ENCODE data around the gene GALNT3. TPM values are rescaled to one million over a fixed set of nuclear protein-coding genes. Genes with fewer than 3 reads are reported as not detected.
A peak's percentile ranks its signal among the peaks of the same experiment; 100 is the strongest.

GALNT3 gene
- total RNA-seq, 1 donor from 2014 or later: 27.8 TPM

DNA sequence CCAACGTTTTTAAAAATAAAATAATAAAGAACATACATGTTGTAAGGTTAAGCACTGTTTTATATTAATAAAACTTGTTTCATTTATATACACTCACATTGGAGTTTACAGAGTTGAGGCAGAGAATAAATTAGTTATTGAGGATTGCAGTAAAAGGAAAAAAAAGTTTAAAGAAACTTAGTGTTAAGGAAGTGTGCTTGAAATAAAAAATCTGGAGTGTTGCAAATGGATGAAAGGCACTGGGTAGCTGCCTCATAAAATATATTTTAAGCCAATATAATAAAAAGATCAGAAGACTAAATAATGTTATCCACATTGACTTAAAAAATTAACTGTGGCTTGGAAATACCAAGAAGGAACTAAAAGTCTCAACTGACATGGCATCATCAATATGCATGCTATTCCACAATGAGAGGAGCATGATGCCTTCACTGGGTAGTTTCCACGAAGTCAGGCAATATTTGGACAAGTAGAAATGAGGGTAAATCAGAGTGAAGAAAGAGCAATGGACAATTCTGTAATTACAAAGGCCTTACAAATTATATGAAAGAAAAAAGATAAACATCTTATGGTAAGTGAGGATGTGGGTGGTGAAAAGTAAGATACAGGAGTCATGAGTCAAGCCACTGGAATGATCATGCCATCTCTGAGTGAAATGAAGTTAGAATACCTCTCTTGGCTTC, 2.5 kb downstream of the GALNT3 start:
- no peaks in the 10 kb centered on the region for H3K36me3 ChIP-seq
- ATAC-seq (no peak), DNase-seq (no peak)
- no peak overlapping the region for H3K4me3 ChIP-seq
- TF ChIP-seq, protein P1, sequence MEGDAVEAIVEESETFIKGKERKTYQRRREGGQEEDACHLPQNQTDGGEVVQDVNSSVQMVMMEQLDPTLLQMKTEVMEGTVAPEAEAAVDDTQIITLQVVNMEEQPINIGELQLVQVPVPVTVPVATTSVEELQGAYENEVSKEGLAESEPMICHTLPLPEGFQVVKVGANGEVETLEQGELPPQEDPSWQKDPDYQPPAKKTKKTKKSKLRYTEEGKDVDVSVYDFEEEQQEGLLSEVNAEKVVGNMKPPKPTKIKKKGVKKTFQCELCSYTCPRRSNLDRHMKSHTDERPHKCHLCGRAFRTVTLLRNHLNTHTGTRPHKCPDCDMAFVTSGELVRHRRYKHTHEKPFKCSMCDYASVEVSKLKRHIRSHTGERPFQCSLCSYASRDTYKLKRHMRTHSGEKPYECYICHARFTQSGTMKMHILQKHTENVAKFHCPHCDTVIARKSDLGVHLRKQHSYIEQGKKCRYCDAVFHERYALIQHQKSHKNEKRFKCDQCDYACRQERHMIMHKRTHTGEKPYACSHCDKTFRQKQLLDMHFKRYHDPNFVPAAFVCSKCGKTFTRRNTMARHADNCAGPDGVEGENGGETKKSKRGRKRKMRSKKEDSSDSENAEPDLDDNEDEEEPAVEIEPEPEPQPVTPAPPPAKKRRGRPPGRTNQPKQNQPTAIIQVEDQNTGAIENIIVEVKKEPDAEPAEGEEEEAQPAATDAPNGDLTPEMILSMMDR (IDR thresholded peaks at IDR 0.05): no peak
- H3K9me3 ChIP-seq: no peaks in the 10 kb centered on the region
- peaks cover 22% of the 10 kb centered on the region for H3K4me1 ChIP-seq
- intact Hi-C loops (cut with DNase I): no loop called here
- H3K27me3 ChIP-seq (ENCODE audit: low read depth): no peaks in the 10 kb centered on the region
- no peak overlapping the region for H3K27ac ChIP-seq

DNA sequence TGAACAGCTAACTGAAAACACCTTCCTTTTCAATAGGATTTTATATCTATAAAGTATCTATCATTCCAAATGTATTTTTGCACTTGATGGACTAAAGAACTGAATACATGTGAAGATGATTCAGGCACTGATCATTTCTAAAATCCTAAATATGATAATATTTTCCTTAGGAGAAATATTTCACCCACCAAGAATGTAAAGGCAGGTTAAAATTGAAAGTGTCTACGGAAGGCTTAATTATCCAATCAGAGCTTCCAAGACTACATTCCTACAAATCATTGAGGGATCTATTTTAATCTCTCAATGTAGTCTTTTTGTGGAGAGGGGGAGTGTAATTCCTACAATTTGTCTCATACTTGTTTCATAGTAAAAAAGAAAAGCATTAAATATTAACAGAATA, 3.6 kb downstream of the GALNT3 start:
- Histone ChIP-seq H3K36me3 (no peaks in the 10 kb centered on the region), H3K4me3 (no peak overlapping the region), H3K4me1 (peaks cover 22% of the 10 kb centered on the region), H3K9me3 (no peaks in the 10 kb centered on the region), H3K27me3 (ENCODE audit: low read depth) (no peaks in the 10 kb centered on the region), H3K27ac (no peak overlapping the region)
- no peak for DNase-seq
- no peak for ATAC-seq
- TF ChIP-seq, protein P1 (IDR thresholded peaks at IDR 0.05): no peak
- intact Hi-C loops (cut with DNase I): no loop called here

DNA sequence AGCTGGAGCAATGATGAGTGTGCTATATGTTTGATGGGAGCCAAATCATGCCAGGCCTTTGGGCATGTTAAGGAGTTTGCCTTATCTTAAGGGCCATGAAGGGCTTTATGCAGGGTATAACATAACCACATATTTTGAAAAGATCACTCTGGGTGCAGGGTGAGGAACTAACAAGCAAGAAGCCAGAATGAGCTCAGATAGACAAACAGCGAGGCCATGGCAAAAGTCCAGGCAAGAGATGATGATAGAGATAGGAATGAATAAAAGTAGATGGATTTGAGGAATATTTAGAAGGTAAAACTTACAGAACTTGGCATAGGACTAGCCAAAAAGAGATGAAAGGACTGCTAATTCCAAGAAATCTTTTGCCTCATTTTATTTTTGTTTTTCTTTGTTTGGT, 6.7 kb downstream of the GALNT3 start:
- Histone ChIP-seq H3K27ac (no peak overlapping the region), H3K4me1 (no peaks in the 10 kb centered on the region), H3K27me3 (ENCODE audit: low read depth) (no peaks in the 10 kb centered on the region), H3K36me3 (no peaks in the 10 kb centered on the region), H3K9me3 (no peaks in the 10 kb centered on the region), H3K4me3 (no peak overlapping the region)
- TF ChIP-seq, protein P1 (IDR thresholded peaks at IDR 0.05): no peak
- intact Hi-C loops (cut with DNase I): no loop called here
- ATAC-seq (no peak), DNase-seq (no peak)

DNA sequence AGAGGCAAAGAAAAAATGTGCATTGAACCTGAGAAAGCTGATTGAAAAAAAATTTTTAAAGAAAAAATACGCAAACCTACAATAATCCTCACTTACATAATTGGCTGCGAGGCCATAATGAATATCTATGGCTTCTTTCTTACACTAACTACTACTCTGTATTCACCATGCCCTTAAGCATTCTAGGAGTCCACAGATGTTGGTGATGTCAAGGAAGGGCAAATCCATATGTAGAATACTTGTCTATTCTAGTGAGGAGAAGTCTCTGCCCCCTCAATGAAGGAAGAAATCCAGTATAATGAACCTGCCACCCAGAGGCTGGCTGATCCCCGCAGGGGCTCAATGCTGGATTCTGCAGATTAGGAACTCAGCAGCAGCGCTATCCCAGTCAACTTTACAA, 14.3 kb downstream of the GALNT3 start:
- no peaks in the 10 kb centered on the region for H3K9me3 ChIP-seq
- intact Hi-C loops (cut with DNase I): no loop called here
- no peaks in the 10 kb centered on the region for H3K36me3 ChIP-seq
- H3K27ac ChIP-seq: no peak overlapping the region
- ATAC-seq (no peak), DNase-seq (no peak)
- no peak overlapping the region for H3K4me3 ChIP-seq
- no peaks in the 10 kb centered on the region for H3K4me1 ChIP-seq
- TF ChIP-seq, protein P1 (IDR thresholded peaks at IDR 0.05): no peak
- no peaks in the 10 kb centered on the region for H3K27me3 ChIP-seq (ENCODE audit: low read depth)

DNA sequence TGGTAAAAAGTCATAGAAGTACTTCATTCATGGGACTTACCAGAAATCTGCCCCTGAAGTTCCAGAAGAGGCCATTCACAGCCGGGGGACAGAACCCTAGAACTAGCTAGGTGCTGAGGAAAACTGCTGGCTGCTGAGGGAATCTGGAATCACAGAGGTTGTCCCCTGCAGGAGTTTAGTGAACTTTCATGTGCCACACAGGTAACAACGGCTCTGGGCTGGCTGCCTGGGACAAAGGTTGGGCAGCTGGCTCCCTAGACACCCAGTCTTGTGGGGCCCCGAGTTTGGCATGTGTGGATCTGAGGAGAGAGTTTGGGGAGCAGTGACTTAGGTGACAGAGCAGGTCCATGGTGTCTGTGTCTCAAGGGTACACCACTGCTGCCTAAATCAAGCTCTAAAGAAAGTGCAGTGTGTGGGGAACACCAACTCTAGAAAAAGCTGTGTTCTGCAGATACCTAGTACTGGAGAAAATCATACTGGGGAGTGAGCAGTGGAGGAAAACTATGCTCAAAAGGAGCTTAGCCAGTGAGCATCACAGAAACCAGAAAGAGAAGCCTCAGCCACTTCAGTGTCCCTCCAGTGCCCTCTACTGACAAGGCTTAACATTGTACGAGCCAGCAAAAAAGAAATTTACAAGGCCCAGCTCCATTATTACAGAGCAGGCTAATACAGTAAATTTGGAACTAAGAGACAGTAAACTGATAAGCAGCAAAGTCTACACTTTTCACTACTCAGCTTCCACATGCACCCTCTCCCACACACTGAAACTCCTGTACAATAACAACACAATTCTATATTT, 15.2 kb downstream of the GALNT3 start:
- Histone ChIP-seq H3K4me3 (no peak overlapping the region), H3K27ac (no peak overlapping the region), H3K27me3 (ENCODE audit: low read depth) (no peaks in the 10 kb centered on the region), H3K36me3 (no peaks in the 10 kb centered on the region), H3K9me3 (no peaks in the 10 kb centered on the region), H3K4me1 (no peaks in the 10 kb centered on the region)
- TF ChIP-seq, protein P1 (IDR thresholded peaks at IDR 0.05): peak; percentile 19
- ATAC-seq (peak; percentile 39 to 71), DNase-seq (no peak)
- intact Hi-C loops (cut with DNase I): no loop called here

Data from lower lobe of right lung (tissue), 2 donors.